HCT116 (cell line): Measurements from ENCODE around the gene CPEB2. TPM values are rescaled to one million over a fixed set of nuclear protein-coding genes. Genes with fewer than 3 reads are reported as not detected.

Source experiments
- ATAC-seq: fragments of 200-7000 bp; cut with Tn5 transposase; 2 replicates; pipeline ENCODE4 v1.9.1; 2020; ENCODE audit warnings: mild to moderate bottlenecking, moderate library complexity
- BruUV-seq: library from RNA; stranded (reverse); fragments of 400-500 nt; replicated peaks from 2 replicates; lab custom pipeline; 2021; lab: Mats Ljungman, UMichigan
- CTCF ChIA-PET: fragments of 300-600 bp; sonication (Branson Sonifier 250); formaldehyde crosslinking; loops from one replicate; lab custom pipeline; 2021; ENCODE audit warnings: antibody characterized with exemption; lab: Charles Lee
- POLR2A ChIA-PET: fragments of 300-600, 350-600 bp; sonication (Branson Sonifier 250); formaldehyde crosslinking; loops from one replicate; lab custom pipeline; 2021; ENCODE audit warnings: antibody characterized with exemption; lab: Charles Lee
- RAD21 ChIA-PET, 2 experiments: fragments of 300-600 bp; sonication (Branson Sonifier 250); formaldehyde crosslinking; loops; one replicate each; lab custom pipeline; 2023; ENCODE audit warnings: low total read pairs in 2 of 2; ENCODE audit not compliant: uncharacterized antibody in 2 of 2, unreplicated experiment in 2 of 2, low non-redundant PET in 1 of 2; lab: Charles Lee
- DNase-seq: peaks from one replicate; pipeline ENCODE4 v3.0.0-alpha.2; 2010; ENCODE audit warnings: low read depth, low spot score
- H2AFZ ChIP-seq: fragments of 200-600 bp; shearing (Covaris generic), sonication (generic); 2 replicates; pipeline ENCODE4 v1.6.1; 2017; ENCODE audit warnings: low read depth, mixed run types, mixed read lengths, antibody characterized with exemption, low read length; ENCODE audit not compliant: poor library complexity, severe bottlenecking
- H3K27ac ChIP-seq: 2 replicates; pipeline ENCODE4 v1.5.1; 2012; ENCODE audit warnings: low read depth, low read length
- H3K27me3 ChIP-seq: fragments of 200-600 bp; sonication (generic); 2 replicates; pipeline ENCODE4 v1.6.1; 2016; ENCODE audit warnings: mixed run types, low read length, mixed read lengths; ENCODE audit not compliant: insufficient read depth
- H3K36me3 ChIP-seq, 2 experiments: fragments of 200-500 bp in 1 of 2; fragments of 200-600 bp in 1 of 2; sonication (Bioruptor generic) in 1 of 2; sonication (generic) in 1 of 2; 2 replicates each; pipeline versions ENCODE4 v1.5.1 to v1.6.1; 2014 to 2016; ENCODE audit warnings: low read length in 2 of 2, inconsistent platforms in 1 of 2, mixed read lengths in 1 of 2, mixed run types in 1 of 2; ENCODE audit not compliant: insufficient read depth in 2 of 2, control insufficient read depth in 1 of 2
- H3K4me1 ChIP-seq, 2 experiments: fragments of 200-600 bp in 1 of 2; sonication (generic) in 1 of 2; 2 replicates each; pipeline versions ENCODE4 v1.5.1 to v1.6.1; 2012 to 2017; ENCODE audit warnings: low read length in 2 of 2, inconsistent platforms in 1 of 2, mild to moderate bottlenecking in 1 of 2, mixed read lengths in 1 of 2, mixed run types in 1 of 2, moderate library complexity in 1 of 2; ENCODE audit not compliant: insufficient read depth in 2 of 2, control insufficient read depth in 1 of 2
- H3K4me2 ChIP-seq: fragments of 200-600 bp; sonication (generic); 2 replicates; pipeline ENCODE4 v1.6.1; 2017; ENCODE audit warnings: mixed run types, low read length, mixed read lengths
- H3K4me3 ChIP-seq, 2 experiments: fragments of 200-600 bp in 1 of 2; sonication (generic) in 1 of 2; replicated peaks in 1 of 2; 2 replicates each; pipeline ENCODE4 v1.5.1; 2011 to 2016; ENCODE audit warnings: low read length in 2 of 2, control low read depth in 1 of 2, low read depth in 1 of 2, mild to moderate bottlenecking in 1 of 2, mixed read lengths in 1 of 2, mixed run types in 1 of 2
- H3K79me2 ChIP-seq: fragments of 200-600 bp; sonication (generic); 2 replicates; pipeline ENCODE4 v1.6.1; 2017; ENCODE audit warnings: mild to moderate bottlenecking, mixed run types, low read length, moderate library complexity, mixed read lengths; ENCODE audit not compliant: insufficient read depth
- H3K9ac ChIP-seq: fragments of 200-600 bp; sonication (generic); 2 replicates; pipeline ENCODE4 v1.6.1; 2016; ENCODE audit warnings: low read length, mixed read lengths
- H3K9me2 ChIP-seq: fragments of 200-600 bp; sonication (generic), shearing (Covaris generic); 2 replicates; pipeline ENCODE4 v1.6.1; 2017; ENCODE audit warnings: mixed run types, mild to moderate bottlenecking, moderate library complexity; ENCODE audit not compliant: insufficient read depth
- H3K9me3 ChIP-seq, 2 experiments: fragments of 200-500 bp in 1 of 2; fragments of 200-600 bp in 1 of 2; sonication (Bioruptor generic) in 1 of 2; sonication (generic) in 1 of 2; 2 replicates each; pipeline ENCODE4 v1.6.1; 2014 to 2017; ENCODE audit warnings: low read length in 2 of 2, mixed read lengths in 2 of 2, inconsistent platforms in 1 of 2, low read depth in 1 of 2, mild to moderate bottlenecking in 1 of 2, mixed run types in 1 of 2, moderate library complexity in 1 of 2; ENCODE audit not compliant: control insufficient read depth in 1 of 2, insufficient read depth in 1 of 2
- H4K20me1 ChIP-seq: fragments of 200-600 bp; sonication (generic), shearing (Covaris generic); 2 replicates; pipeline ENCODE4 v1.6.1; 2017; ENCODE audit warnings: mixed run types, mild to moderate bottlenecking, moderate library complexity; ENCODE audit not compliant: insufficient read depth
- CTCF ChIP-seq, 3 experiments: fragments of 200-600 bp in 1 of 3; sonication (generic) in 1 of 3; IDR thresholded peaks in 2 of 3; conservative IDR thresholded peaks in 1 of 3; 2 replicates each; pipeline ENCODE4 v1.5.1; 2012 to 2017; ENCODE audit warnings: low read depth in 2 of 3, low read length in 2 of 3, antibody characterized with exemption in 1 of 3, borderline replicate concordance in 1 of 3, control low read depth in 1 of 3, mild to moderate bottlenecking in 1 of 3, mixed read lengths in 1 of 3, mixed run types in 1 of 3, moderate library complexity in 1 of 3; ENCODE audit not compliant: insufficient read depth in 1 of 3
- EGR1 ChIP-seq: IDR thresholded peaks from 2 replicates; pipeline ENCODE4 v1.6.1; 2012; ENCODE audit warnings: low read depth
- MAX ChIP-seq: IDR thresholded peaks from 2 replicates; pipeline ENCODE4 v1.6.1; 2012
- POLR2AphosphoS5 ChIP-seq: IDR thresholded peaks from 2 replicates; pipeline ENCODE4 v1.6.1; 2011; ENCODE audit warnings: mild to moderate bottlenecking, low read depth, low read length, moderate library complexity
- REST ChIP-seq: IDR thresholded peaks from 2 replicates; pipeline ENCODE4 v1.6.1; 2012; ENCODE audit warnings: low read depth
- SIN3A ChIP-seq: IDR thresholded peaks from 2 replicates; pipeline ENCODE4 v1.6.1; 2012; ENCODE audit warnings: low read depth
- SRF ChIP-seq: IDR thresholded peaks from 2 replicates; pipeline ENCODE4 v1.6.1; 2012; ENCODE audit warnings: low read depth
- YY1 ChIP-seq: IDR thresholded peaks from 2 replicates; pipeline ENCODE4 v1.6.1; 2011; ENCODE audit warnings: low read length, low read depth, moderate library complexity, mild to moderate bottlenecking; ENCODE audit not compliant: insufficient replicate concordance; ENCODE audit errors: extremely low read depth
- ZBTB33 ChIP-seq: IDR thresholded peaks from 2 replicates; pipeline ENCODE4 v1.6.1; 2011; ENCODE audit warnings: mild to moderate bottlenecking, low read length, moderate library complexity; ENCODE audit not compliant: insufficient replicate concordance; ENCODE audit errors: extremely low read depth
- ZNF274 ChIP-seq: fragments of 200-500 bp; sonication (Bioruptor generic); IDR thresholded peaks from 2 replicates; pipeline ENCODE4 v1.6.1; 2014; ENCODE audit warnings: mild to moderate bottlenecking, low read depth, low read length, inconsistent platforms
- intact Hi-C: fragments of 100-400 bp; cut with micrococcal nuclease; formaldehyde crosslinking; loops from 2 replicates; pipeline ENCODE4 v1.10.0; 2022
- total RNA-seq: library from RNA; stranded (reverse); gene quantifications from one replicate; pipeline ENCODE4 v1.2.1, GENCODE V29; 2021; ENCODE audit not compliant: unreplicated experiment

The CPEB2 gene
- total RNA-seq, 1 experiment from 2014 or later = 1.3 TPM

- H3K4me1 ChIP-seq = no peaks in the 10 kb centered on the region
- ChIA-PET RAD21 (no interaction called here), POLR2A (no interaction called here), CTCF (no interaction called here)
- H2AFZ ChIP-seq = no peak overlapping the region
- ATAC-seq (no peak), DNase-seq (no peak)
- no TSS peak for BruUV-seq
- no peak overlapping the region for H3K4me2 ChIP-seq
- H3K27me3 ChIP-seq = no peaks in the 10 kb centered on the region
- TF ChIP-seq CTCF (IDR thresholded peaks at IDR 0.05 in 2 of 3, conservative IDR thresholded peaks at IDR 0.05 in 1 of 3; ENCODE audit: borderline replicate concordance in 1 of 3, insufficient read depth in 1 of 3, low read depth in 2 of 3, low read length in 2 of 3) = no peak
- TF ChIP-seq ZNF274 = no peak
- TF ChIP-seq REST = no peak
- TF ChIP-seq SRF = no peak
- TF ChIP-seq SIN3A = no peak
- no peak for TF ChIP-seq EGR1
- TF ChIP-seq YY1 = no peak
- TF ChIP-seq MAX = no peak
- no peak for TF ChIP-seq POLR2AphosphoS5
- no peak for TF ChIP-seq ZBTB33
- no peak overlapping the region for H3K27ac ChIP-seq
- no peaks in the 10 kb centered on the region for H3K36me3 ChIP-seq
- H3K9ac ChIP-seq = no peak overlapping the region
- no peaks in the 10 kb centered on the region for H3K9me3 ChIP-seq
- no peaks in the 10 kb centered on the region for H3K9me2 ChIP-seq
- H4K20me1 ChIP-seq = no peaks in the 10 kb centered on the region
- H3K79me2 ChIP-seq = no peaks in the 10 kb centered on the region
- intact Hi-C loops = no loop called here
- no peak overlapping the region for H3K4me3 ChIP-seq
These were observed 18.4 kb downstream of the CPEB2 start for GRCh38 chr4:15020502-15021286.
